Measurements from ENCODE around the gene TNNT2.

GRCh38 chr1:201381130-201381529 is 3.6 kb upstream of the TNNT2 start:
- TF ChIP-seq RAD21 (IDR thresholded peaks at IDR 0.05; ENCODE audit: low read depth) = no peak
- no peak for TF ChIP-seq TEAD4 (IDR thresholded peaks at IDR 0.05)
- no peak for TF ChIP-seq MAX (IDR thresholded peaks at IDR 0.05)
- TF ChIP-seq NFIC (IDR thresholded peaks at IDR 0.05) = no peak
- TF ChIP-seq REST (IDR thresholded peaks at IDR 0.05; ENCODE audit: low read depth) = no peak
- TF ChIP-seq EP300 (IDR thresholded peaks at IDR 0.05; ENCODE audit: borderline replicate concordance) = no peak
- no peak for TF ChIP-seq YY1 (IDR thresholded peaks at IDR 0.05; ENCODE audit: low read depth)
- no peak for TF ChIP-seq CEBPB (IDR thresholded peaks at IDR 0.05)
- no peak for TF ChIP-seq EGR1 (IDR thresholded peaks at IDR 0.05)
- TF ChIP-seq FOXM1 (IDR thresholded peaks at IDR 0.05; ENCODE audit: borderline replicate concordance, low read depth) = no peak
- no peak for TF ChIP-seq USF1 (IDR thresholded peaks at IDR 0.05)
- no peak for TF ChIP-seq TAF1 (IDR thresholded peaks at IDR 0.05; ENCODE audit: low read depth)
- no peak for TF ChIP-seq CREB1 (IDR thresholded peaks at IDR 0.05; ENCODE audit: low read depth)
- TF ChIP-seq TCF12 (IDR thresholded peaks at IDR 0.05; ENCODE audit: low read depth) = no peak
